Transverse colon (tissue), 4 donors: ENCODE results near the gene JPT1. TPM values are rescaled to one million over a fixed set of nuclear protein-coding genes. Genes with fewer than 3 reads are reported as not detected.

Source experiments
- DNase-seq: peaks from one replicate; pipeline ENCODE4 v3.0.0-alpha.2; 2019
- H3K27ac ChIP-seq, 4 donors: fragments of 200-600 bp; sonication (generic); 2 replicates each; pipeline ENCODE4 v1.5.1; 2016 to 2018; ENCODE audit warnings: inconsistent platforms in 4 of 4
- H3K27me3 ChIP-seq: fragments of 200-600 bp; sonication (generic); 2 replicates; pipeline ENCODE4 v1.5.1; 2017; ENCODE audit warnings: inconsistent platforms
- H3K36me3 ChIP-seq, 4 donors: fragments of 200-600 bp; sonication (generic); 2 replicates each; pipeline ENCODE4 v1.5.1; 2017 to 2019; ENCODE audit warnings: inconsistent platforms in 4 of 4
- H3K4me1 ChIP-seq, 4 donors: fragments of 200-600 bp; sonication (generic); 2 replicates each; pipeline ENCODE4 v1.5.1; 2017 to 2020; ENCODE audit warnings: inconsistent platforms in 4 of 4
- H3K4me3 ChIP-seq, 4 donors: fragments of 200-600 bp; sonication (generic); 1 replicate in 1 of 4; 2 replicates in 3 of 4; pipeline versions ENCODE4 v1.5.1 to v1.6.1; 2017 to 2019; ENCODE audit warnings: inconsistent platforms in 4 of 4
- H3K9me3 ChIP-seq, 2 donors: fragments of 200-600 bp; sonication (generic); 2 replicates each; pipeline ENCODE4 v1.5.1; 2017 to 2019; ENCODE audit warnings: inconsistent platforms in 2 of 2
- EP300 ChIP-seq: sonication (generic); formaldehyde crosslinking; IDR thresholded peaks from one replicate; pipeline ENCODE4 v1.6.1; 2017; ENCODE audit warnings: antibody characterized with exemption, low read depth
- POLR2A ChIP-seq: fragments of 450-650 bp; IDR thresholded peaks from one replicate; pipeline ENCODE4 v1.6.1; 2016; ENCODE audit warnings: antibody characterized with exemption, mild to moderate bottlenecking, moderate library complexity
- POLR2AphosphoS5 ChIP-seq, 3 donors: sonication (generic); formaldehyde crosslinking; IDR thresholded peaks; one replicate each; pipeline ENCODE4 v1.6.1; 2016; ENCODE audit warnings: antibody characterized with exemption in 3 of 3
- WGBS, 2 donors: methylation state at CpG; one replicate each; pipeline ENCODE4 v1.1.5; 2018; ENCODE audit warnings: low coverage in 1 of 2; 5-methylcytosine and 5-hydroxymethylcytosine counted together
- in situ Hi-C, 4 donors: fragments of 200-750 bp; cut with MboI; loops; one replicate each; pipeline versions ENCODE4 v1.15.0 to v1.15.1; 2017; ENCODE audit warnings: low sequenced_read_pairs in 3 of 4, low pct_ligation_motif_present in 1 of 4, low pct_unique_long_range_greater_than_20kb in 1 of 4
- intact Hi-C: fragments of 100-400 bp; cut with DNase I; formaldehyde crosslinking; loops from one replicate; pipeline ENCODE4 v1.15.1; 2023; ENCODE audit warnings: low total_unique reads
- total RNA-seq, 4 donors: library from RNA; depleted of rRNA; stranded (reverse); fragments of >200 nt; gene quantifications; one replicate each; pipeline ENCODE4 v1.1.0, GENCODE V29; 2016
- TF ChIP-seq, protein P1 (sequence below), 5 experiments: fragments of 200-600 bp in 3 of 5; fragments of 450-650 bp in 2 of 5; sonication (generic) in 3 of 5; IDR thresholded peaks; 1 replicate in 2 of 5; 2 replicates in 3 of 5; pipeline ENCODE4 v1.5.1; 2016 to 2017; ENCODE audit warnings: antibody characterized with exemption in 5 of 5, inconsistent platforms in 3 of 5, mild to moderate bottlenecking in 2 of 5, moderate library complexity in 1 of 5

Gene JPT1
- total RNA-seq, 4 donors from 2014 or later: 61.7 to 293 (median 219) TPM

DNA sequence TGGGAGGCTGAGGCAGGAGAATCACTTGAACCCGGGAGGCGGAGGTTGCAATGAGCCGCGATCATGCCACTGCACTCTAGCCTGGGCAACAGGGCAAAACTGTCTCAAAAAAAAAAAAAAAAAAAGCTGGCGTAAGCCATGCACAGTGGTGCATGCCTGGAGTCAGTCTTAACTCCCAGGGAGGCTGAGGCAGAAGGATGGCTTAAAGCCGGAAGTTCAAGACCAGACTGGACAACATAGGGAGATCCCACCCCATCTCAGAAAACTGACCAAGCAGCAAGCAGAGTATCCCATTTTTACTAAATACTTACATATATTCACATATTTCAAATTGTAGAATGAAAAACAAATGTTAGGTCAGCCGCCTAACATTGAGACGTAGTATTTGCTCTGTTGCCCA lies 27.4 kb downstream of the JPT1 start:
- in situ Hi-C loops: no loop called here
- H3K4me1 ChIP-seq: peaks cover 10 to 85% (median 40%) of the 10 kb centered on the region in 4 donors
- no peaks in the 10 kb centered on the region for H3K9me3 ChIP-seq
- DNase-seq: no peak
- TF ChIP-seq, protein P1, sequence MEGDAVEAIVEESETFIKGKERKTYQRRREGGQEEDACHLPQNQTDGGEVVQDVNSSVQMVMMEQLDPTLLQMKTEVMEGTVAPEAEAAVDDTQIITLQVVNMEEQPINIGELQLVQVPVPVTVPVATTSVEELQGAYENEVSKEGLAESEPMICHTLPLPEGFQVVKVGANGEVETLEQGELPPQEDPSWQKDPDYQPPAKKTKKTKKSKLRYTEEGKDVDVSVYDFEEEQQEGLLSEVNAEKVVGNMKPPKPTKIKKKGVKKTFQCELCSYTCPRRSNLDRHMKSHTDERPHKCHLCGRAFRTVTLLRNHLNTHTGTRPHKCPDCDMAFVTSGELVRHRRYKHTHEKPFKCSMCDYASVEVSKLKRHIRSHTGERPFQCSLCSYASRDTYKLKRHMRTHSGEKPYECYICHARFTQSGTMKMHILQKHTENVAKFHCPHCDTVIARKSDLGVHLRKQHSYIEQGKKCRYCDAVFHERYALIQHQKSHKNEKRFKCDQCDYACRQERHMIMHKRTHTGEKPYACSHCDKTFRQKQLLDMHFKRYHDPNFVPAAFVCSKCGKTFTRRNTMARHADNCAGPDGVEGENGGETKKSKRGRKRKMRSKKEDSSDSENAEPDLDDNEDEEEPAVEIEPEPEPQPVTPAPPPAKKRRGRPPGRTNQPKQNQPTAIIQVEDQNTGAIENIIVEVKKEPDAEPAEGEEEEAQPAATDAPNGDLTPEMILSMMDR (IDR thresholded peaks at IDR 0.05): no peak
- TF ChIP-seq POLR2A (no peak), EP300 (no peak), POLR2AphosphoS5 (IDR thresholded peaks at IDR 0.05) (no peak)
- H3K4me3 ChIP-seq: no peak overlapping the region
- intact Hi-C loops: no loop called here
- no peaks in the 10 kb centered on the region for H3K27me3 ChIP-seq
- H3K36me3 ChIP-seq: no peaks in the 10 kb centered on the region
- H3K27ac ChIP-seq: peak overlapping the region; percentile 54 to 97 (median 72)
- 93 to 98% methylated on average over 5 to 8 of the region's 8 CpGs for WGBS, 2 donors

DNA sequence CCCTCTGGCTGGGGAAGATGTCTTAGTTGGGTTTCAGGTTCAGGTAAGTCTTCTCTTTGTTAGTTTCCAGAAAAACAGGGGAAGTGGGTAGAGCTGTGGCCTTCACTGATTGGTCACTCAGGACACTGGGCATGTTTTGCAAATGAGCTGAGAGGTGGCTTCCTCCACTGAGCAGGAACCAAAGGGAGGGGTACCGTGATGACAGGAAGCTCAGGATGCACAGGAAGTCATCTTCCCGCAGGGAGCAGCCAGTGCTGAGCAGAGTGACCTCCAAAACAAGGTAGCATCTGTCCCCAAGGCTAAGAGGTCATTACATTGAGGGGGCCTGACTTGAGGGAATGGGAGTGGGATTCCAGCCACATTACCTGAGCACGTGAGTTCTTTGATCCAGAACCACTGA lies 28.3 kb downstream of the JPT1 start:
- H3K4me1 ChIP-seq: peaks cover 10 to 85% (median 42%) of the 10 kb centered on the region in 4 donors
- H3K4me3 ChIP-seq: no peak overlapping the region
- intact Hi-C loops: no loop called here
- in situ Hi-C loops: no loop called here
- H3K27ac ChIP-seq: peak overlapping the region in 3 of 4 donors; percentile 82 to 86 (median 83)
- H3K27me3 ChIP-seq: no peaks in the 10 kb centered on the region
- no peak for DNase-seq
- WGBS, 2 donors: 54 to 63% methylated on average over 2 to 3 of the region's 3 CpGs
- TF ChIP-seq POLR2AphosphoS5 (IDR thresholded peaks at IDR 0.05): no peak
- no peaks in the 10 kb centered on the region for H3K36me3 ChIP-seq
- H3K9me3 ChIP-seq: no peaks in the 10 kb centered on the region

DNA sequence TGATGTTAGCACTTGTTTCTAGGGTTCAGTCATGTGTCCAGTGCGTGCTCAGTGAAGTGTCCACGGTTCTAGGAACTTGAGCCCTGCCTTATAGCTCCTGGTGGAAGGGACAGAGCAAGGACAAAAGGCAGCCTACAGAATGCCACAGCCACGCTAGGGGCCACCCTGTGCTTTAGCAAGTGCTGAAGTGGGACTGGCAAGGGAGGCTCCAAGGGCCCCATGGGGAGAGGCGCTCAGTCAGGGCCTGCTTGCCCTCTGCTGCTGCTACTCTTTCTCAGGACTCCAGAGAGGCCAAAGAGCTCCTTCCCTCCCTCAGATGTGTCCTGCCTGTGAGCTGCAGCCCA lies 29.5 kb downstream of the JPT1 start:
- 76% methylated on average over 4 of the region's 4 CpGs; no CpG with 5 or more reads in 1 of the 2 donors for WGBS, 2 donors
- intact Hi-C loops: no loop called here

DNA sequence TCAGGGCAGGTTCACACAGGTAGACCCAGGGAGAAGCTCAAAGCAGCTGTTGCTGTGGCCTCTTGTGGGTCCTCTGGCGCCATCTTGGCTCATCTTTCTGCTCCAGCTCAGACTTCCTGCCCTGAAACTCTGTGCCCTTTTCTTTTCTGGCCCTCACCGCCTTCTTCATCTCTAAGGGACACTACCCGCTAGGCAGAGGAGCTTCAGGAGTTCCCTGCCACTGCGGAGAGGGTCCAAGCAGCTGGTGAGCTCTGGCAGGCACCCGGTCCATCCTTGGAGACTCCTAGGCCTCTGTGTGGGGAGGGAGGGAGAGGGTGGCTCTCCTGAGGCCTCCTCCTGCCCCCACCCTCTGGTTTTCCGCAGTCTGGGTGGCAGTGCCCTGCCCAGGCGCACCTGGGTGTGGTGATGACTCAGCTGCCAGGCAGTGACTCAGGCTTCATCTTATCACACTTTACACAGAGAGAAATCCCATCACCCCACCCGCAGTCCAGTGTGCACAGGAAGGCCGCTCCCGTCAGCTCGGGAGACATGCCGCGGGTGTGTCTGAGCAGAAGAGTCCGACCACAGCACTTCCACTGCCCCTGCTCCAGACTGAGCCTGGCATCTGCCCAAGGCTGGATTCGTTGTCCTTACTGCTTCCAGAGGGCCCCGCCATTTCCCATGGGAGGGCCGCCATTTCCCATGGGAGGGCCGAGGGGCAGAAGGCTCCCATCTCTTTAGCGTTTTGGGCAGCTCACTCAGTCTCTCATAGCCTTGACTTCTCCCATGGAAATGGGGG lies 30.1 kb downstream of the JPT1 start:
- intact Hi-C loops (no loop called here), in situ Hi-C loops (no loop called here)
- DNase-seq: peak; percentile 95
- no peaks in the 10 kb centered on the region for H3K27me3 ChIP-seq
- TF ChIP-seq POLR2A (peak; percentile 79), POLR2AphosphoS5 (IDR thresholded peaks at IDR 0.05) (peak; percentile 60 to 93 (median 82)), EP300 (peak; percentile 75)
- TF ChIP-seq, protein P1 (IDR thresholded peaks at IDR 0.05): no peak
- H3K9me3 ChIP-seq: no peaks in the 10 kb centered on the region
- peak overlapping the region; percentile 82 to 89 (median 84) for H3K27ac ChIP-seq
- H3K4me1 ChIP-seq: peaks cover 13 to 77% (median 39%) of the 10 kb centered on the region in 4 donors
- WGBS, 2 donors: 52% methylated on average over 19 of the region's 19 CpGs; no CpG with 5 or more reads in 1 of the 2 donors
- H3K4me3 ChIP-seq: no peak overlapping the region
- no peaks in the 10 kb centered on the region for H3K36me3 ChIP-seq

More for the DNA sequence above, 29.5 kb downstream of the JPT1 start:
- in situ Hi-C loops: no loop called here
- Histone ChIP-seq H3K27ac (peak overlapping the region; percentile 82 to 89 (median 84)), H3K36me3 (no peaks in the 10 kb centered on the region), H3K27me3 (no peaks in the 10 kb centered on the region), H3K9me3 (no peaks in the 10 kb centered on the region), H3K4me3 (no peak overlapping the region), H3K4me1 (peaks cover 13 to 82% (median 38%) of the 10 kb centered on the region in 4 donors)
- DNase-seq: no peak
- TF ChIP-seq, protein P1 (IDR thresholded peaks at IDR 0.05): no peak
- TF ChIP-seq POLR2AphosphoS5 (IDR thresholded peaks at IDR 0.05) (no peak), POLR2A (no peak), EP300 (no peak)
